Stimulated activated CD4-positive, alpha-beta T cell treated with anti-CD3 and anti-CD28 coated beads, Interleukin-2, amount 100 ng/mL, for 4 hours (primary cell): ENCODE results near the gene MGAT3.
"Not testable (repeated sequence)": the region's sequence is repeated elsewhere in the genome, so short reads cannot be mapped to it uniquely, and the experiment has no call there.

Experiments
- DNase-seq: peaks from one replicate; pipeline ENCODE4 v3.0.0-alpha.2; 2020; ENCODE audit warnings: low read depth

MGAT3 gene

GRCh38 chr22:39456522-39457197, at the start of gene MGAT3:
TSS of gene MGAT3 (plus strand) at chr22:39457012. CDS start at chr22:39487348, 30,336 bp downstream.
- no peak for DNase-seq

GRCh38 chr22:39408173-39408572, 48.6 kb upstream of the MGAT3 start:
- DNase-seq: no peak

- no peak for DNase-seq
These were observed 48.0 kb upstream of the MGAT3 start for GRCh38 chr22:39408807-39409206.

GRCh38 chr22:39409516-39410029, 47.2 kb upstream of the MGAT3 start:
- no peak for DNase-seq

- no peak for DNase-seq
These were observed 46.5 kb upstream of the MGAT3 start for GRCh38 chr22:39410264-39410663.

GRCh38 chr22:39411828-39412365, 44.9 kb upstream of the MGAT3 start:
- not testable (repeated sequence) for DNase-seq

- DNase-seq: not testable (repeated sequence)
These were observed 43.6 kb upstream of the MGAT3 start for GRCh38 chr22:39413204-39413603.

GRCh38 chr22:39414377-39414776, 42.4 kb upstream of the MGAT3 start:
- DNase-seq: no peak

- DNase-seq: no peak
These were observed 41.9 kb upstream of the MGAT3 start for GRCh38 chr22:39414886-39415285.

- DNase-seq: no peak
These were observed 41.3 kb upstream of the MGAT3 start for GRCh38 chr22:39415506-39415905.

GRCh38 chr22:39416319-39416718, 40.5 kb upstream of the MGAT3 start:
- no peak for DNase-seq

- no peak for DNase-seq
These were observed 39.2 kb upstream of the MGAT3 start for GRCh38 chr22:39417641-39418040.

GRCh38 chr22:39418696-39419095, 38.1 kb upstream of the MGAT3 start:
- DNase-seq: no peak

- DNase-seq: no peak
These were observed 37.7 kb upstream of the MGAT3 start for GRCh38 chr22:39419096-39419495.

- DNase-seq: no peak
These were observed 36.9 kb upstream of the MGAT3 start for GRCh38 chr22:39419911-39420310.

- no peak for DNase-seq
These were observed 35.1 kb upstream of the MGAT3 start for GRCh38 chr22:39421691-39422090.

- DNase-seq: no peak
These were observed 34.7 kb upstream of the MGAT3 start for GRCh38 chr22:39422101-39422500.

- DNase-seq: no peak
These were observed 34.1 kb upstream of the MGAT3 start for GRCh38 chr22:39422721-39423120.

GRCh38 chr22:39423976-39424375, 32.8 kb upstream of the MGAT3 start:
- DNase-seq: no peak

- DNase-seq: no peak
These were observed 30.3 kb upstream of the MGAT3 start for GRCh38 chr22:39426380-39427043.

GRCh38 chr22:39427751-39428596, 28.8 kb upstream of the MGAT3 start:
- no peak for DNase-seq

- DNase-seq: no peak
These were observed 28.2 kb upstream of the MGAT3 start for GRCh38 chr22:39428597-39429071.
